Suprapubic skin (tissue), 3 donors: ENCODE measurements around the gene RBPJL.

ENCODE experiments used
- CTCF ChIP-seq, 2 donors: fragments of 200-600 bp in 1 of 2; fragments of 450-650 bp in 1 of 2; sonication (generic) in 1 of 2; IDR thresholded peaks; one replicate each; pipeline ENCODE4 v1.5.1; 2016 to 2019; ENCODE audit warnings: antibody characterized with exemption in 2 of 2, mild to moderate bottlenecking in 1 of 2, moderate library complexity in 1 of 2
- EP300 ChIP-seq: sonication (generic); formaldehyde crosslinking; IDR thresholded peaks from one replicate; pipeline ENCODE4 v1.6.1; 2017; ENCODE audit warnings: antibody characterized with exemption
- POLR2A ChIP-seq, 2 donors: fragments of 450-650 bp; IDR thresholded peaks; one replicate each; pipeline ENCODE4 v1.6.1; 2017; ENCODE audit warnings: antibody characterized with exemption in 2 of 2, mild to moderate bottlenecking in 2 of 2, moderate library complexity in 2 of 2

GRCh38 chr20:45339084-45339483, 32.4 kb downstream of the RBPJL start:
- TF ChIP-seq CTCF (IDR thresholded peaks at IDR 0.05) = no peak
- no peak for TF ChIP-seq EP300
- no peak for TF ChIP-seq POLR2A (IDR thresholded peaks at IDR 0.05)
